Ectodermal cell (in vitro differentiated cells): Measurements from ENCODE around the gene LINC01488. TPM values are rescaled to one million over a fixed set of nuclear protein-coding genes. Genes with fewer than 3 reads are reported as not detected.

Experiments
- H3K27ac ChIP-seq: 2 replicates; pipeline ENCODE4 v1.7.0; 2013; ENCODE audit warnings: mild to moderate bottlenecking, low read depth, low read length; ENCODE audit not compliant: insufficient read depth, poor library complexity, severe bottlenecking
- H3K27me3 ChIP-seq: 2 replicates; pipeline ENCODE4 v1.7.0; 2013; ENCODE audit warnings: mild to moderate bottlenecking, low read length; ENCODE audit not compliant: insufficient read depth, control insufficient read depth, poor library complexity, severe bottlenecking
- H3K36me3 ChIP-seq: one replicate; pipeline ENCODE4 v1.7.0; 2013; ENCODE audit warnings: low read length; ENCODE audit not compliant: control insufficient read depth, insufficient read depth
- H3K4me1 ChIP-seq: one replicate; pipeline ENCODE4 v1.7.0; 2013; ENCODE audit warnings: low read length; ENCODE audit not compliant: control insufficient read depth, insufficient read depth
- H3K4me3 ChIP-seq: 2 replicates; pipeline ENCODE4 v1.7.0; 2013; ENCODE audit warnings: low read depth, low read length, control low read depth; ENCODE audit not compliant: insufficient read depth
- H3K9me3 ChIP-seq: 2 replicates; pipeline ENCODE4 v1.7.0; 2013; ENCODE audit warnings: mild to moderate bottlenecking, low read length, moderate library complexity; ENCODE audit not compliant: control insufficient read depth
- WGBS, 2 experiments: methylation state at CpG; one replicate each; pipeline ENCODE4 v1.1.7; 2013; ENCODE audit warnings: missing lambda C conversion rate in 2 of 2; 5-methylcytosine and 5-hydroxymethylcytosine counted together
- polyA plus RNA-seq, 4 experiments: library from polyadenylated mRNA; stranded (reverse); fragments of 50-300 nt; gene quantifications; one replicate each; pipeline ENCODE4 v1.2.3, GENCODE V29; 2013

LINC01488 gene
- polyA plus RNA-seq (2013, experiment 1 of 4): not detected
- not detected for polyA plus RNA-seq (2013, experiment 2 of 4)
- not detected for polyA plus RNA-seq (2013, experiment 3 of 4)
- polyA plus RNA-seq (2013, experiment 4 of 4): not detected

- H3K4me1 ChIP-seq: peaks cover 31% of the 10 kb centered on the region
- peaks cover 6% of the 10 kb centered on the region for H3K27me3 ChIP-seq
- no peaks in the 10 kb centered on the region for H3K9me3 ChIP-seq
- no peak within 1 kb of the TSS for H3K27ac ChIP-seq
- H3K36me3 ChIP-seq: no peaks in the 10 kb centered on the region
- no peak within 1 kb of the TSS for H3K4me3 ChIP-seq
- WGBS, 2 experiments: 89 to 92% methylated on average over 4 of the region's 4 CpGs
Measured at GRCh38 chr11:69481393-69481844, at the start of gene LINC01488. TSS of gene LINC01488 (plus strand) at chr11:69481663.

GRCh38 chr11:69431893-69432738, 49.3 kb upstream of the LINC01488 start:
- Histone ChIP-seq H3K4me3 (no peak overlapping the region), H3K27me3 (no peaks in the 10 kb centered on the region), H3K36me3 (no peaks in the 10 kb centered on the region), H3K4me1 (peaks cover 40% of the 10 kb centered on the region), H3K9me3 (no peaks in the 10 kb centered on the region), H3K27ac (no peak overlapping the region)
- 88 to 89% methylated on average over 14 of the region's 14 CpGs for WGBS, 2 experiments

GRCh38 chr11:69433741-69434140, 47.7 kb upstream of the LINC01488 start:
- H3K27me3 ChIP-seq: no peaks in the 10 kb centered on the region
- peaks cover 49% of the 10 kb centered on the region for H3K4me1 ChIP-seq
- H3K9me3 ChIP-seq: no peaks in the 10 kb centered on the region
- WGBS, 2 experiments: 93 to 97% methylated on average over 7 of the region's 7 CpGs
- no peak overlapping the region for H3K27ac ChIP-seq
- H3K4me3 ChIP-seq: no peak overlapping the region
- H3K36me3 ChIP-seq: no peaks in the 10 kb centered on the region

- no peaks in the 10 kb centered on the region for H3K9me3 ChIP-seq
- no peak overlapping the region for H3K4me3 ChIP-seq
- WGBS, 2 experiments: 48 to 54% methylated on average over 11 of the region's 11 CpGs
- no peaks in the 10 kb centered on the region for H3K36me3 ChIP-seq
- peaks cover 55% of the 10 kb centered on the region for H3K4me1 ChIP-seq
- no peak overlapping the region for H3K27ac ChIP-seq
- no peaks in the 10 kb centered on the region for H3K27me3 ChIP-seq
Measured at GRCh38 chr11:69434471-69434931, 47.0 kb upstream of the LINC01488 start.

GRCh38 chr11:69435161-69435986, 46.1 kb upstream of the LINC01488 start:
- no peaks in the 10 kb centered on the region for H3K27me3 ChIP-seq
- H3K4me3 ChIP-seq: peak overlapping the region; percentile 12
- H3K27ac ChIP-seq: peak overlapping the region; percentile 82
- H3K4me1 ChIP-seq: peaks cover 55% of the 10 kb centered on the region
- 36% methylated on average over 15 of the region's 15 CpGs for WGBS, 2 experiments
- no peaks in the 10 kb centered on the region for H3K9me3 ChIP-seq
- no peaks in the 10 kb centered on the region for H3K36me3 ChIP-seq

GRCh38 chr11:69436041-69436982, 45.2 kb upstream of the LINC01488 start:
- no peaks in the 10 kb centered on the region for H3K9me3 ChIP-seq
- no peaks in the 10 kb centered on the region for H3K36me3 ChIP-seq
- peaks cover 4% of the 10 kb centered on the region for H3K27me3 ChIP-seq
- WGBS, 2 experiments: 93 to 96% methylated on average over 22 of the region's 22 CpGs
- H3K27ac ChIP-seq: peak overlapping the region; percentile 82
- no peak overlapping the region for H3K4me3 ChIP-seq
- peaks cover 55% of the 10 kb centered on the region for H3K4me1 ChIP-seq

- H3K4me1 ChIP-seq: peaks cover 55% of the 10 kb centered on the region
- WGBS, 2 experiments: 47 to 49% methylated on average over 15 of the region's 15 CpGs
- no peak overlapping the region for H3K4me3 ChIP-seq
- H3K27me3 ChIP-seq: peaks cover 6% of the 10 kb centered on the region
- H3K36me3 ChIP-seq: no peaks in the 10 kb centered on the region
- H3K9me3 ChIP-seq: no peaks in the 10 kb centered on the region
- H3K27ac ChIP-seq: no peak overlapping the region
Measured at GRCh38 chr11:69437001-69437875, 44.2 kb upstream of the LINC01488 start.

GRCh38 chr11:69437876-69438205, 43.6 kb upstream of the LINC01488 start:
- peaks cover 11% of the 10 kb centered on the region for H3K27me3 ChIP-seq
- H3K36me3 ChIP-seq: no peaks in the 10 kb centered on the region
- peaks cover 61% of the 10 kb centered on the region for H3K4me1 ChIP-seq
- WGBS, 2 experiments: 81 to 85% methylated on average over 8 to 9 of the region's 9 CpGs
- no peak overlapping the region for H3K27ac ChIP-seq
- H3K4me3 ChIP-seq: no peak overlapping the region
- H3K9me3 ChIP-seq: no peaks in the 10 kb centered on the region
